NCI-H526 treated with DMSO at 0.1 percent for 48 hours (cell line): ENCODE data around the gene RANBP3.

ENCODE experiments used
- DNase-seq: peaks from one replicate; lab custom pipeline; 2025; lab: John Stamatoyannopoulos, UW

Gene RANBP3

GRCh38 chr19:5926641-5927440 lies 51.1 kb downstream of the RANBP3 start:
- DNase-seq = no peak

GRCh38 chr19:5925830-5926427 lies 52.0 kb downstream of the RANBP3 start:
- DNase-seq = no peak

GRCh38 chr19:5923356-5923755 lies 54.6 kb downstream of the RANBP3 start:
- DNase-seq = no peak

- no peak for DNase-seq
Measured at GRCh38 chr19:5922161-5922545, 55.8 kb downstream of the RANBP3 start.

- DNase-seq = no peak
Measured at GRCh38 chr19:5921516-5922160, 56.3 kb downstream of the RANBP3 start.

GRCh38 chr19:5918463-5919079 lies 59.4 kb downstream of the RANBP3 start:
- no peak for DNase-seq

DNA sequence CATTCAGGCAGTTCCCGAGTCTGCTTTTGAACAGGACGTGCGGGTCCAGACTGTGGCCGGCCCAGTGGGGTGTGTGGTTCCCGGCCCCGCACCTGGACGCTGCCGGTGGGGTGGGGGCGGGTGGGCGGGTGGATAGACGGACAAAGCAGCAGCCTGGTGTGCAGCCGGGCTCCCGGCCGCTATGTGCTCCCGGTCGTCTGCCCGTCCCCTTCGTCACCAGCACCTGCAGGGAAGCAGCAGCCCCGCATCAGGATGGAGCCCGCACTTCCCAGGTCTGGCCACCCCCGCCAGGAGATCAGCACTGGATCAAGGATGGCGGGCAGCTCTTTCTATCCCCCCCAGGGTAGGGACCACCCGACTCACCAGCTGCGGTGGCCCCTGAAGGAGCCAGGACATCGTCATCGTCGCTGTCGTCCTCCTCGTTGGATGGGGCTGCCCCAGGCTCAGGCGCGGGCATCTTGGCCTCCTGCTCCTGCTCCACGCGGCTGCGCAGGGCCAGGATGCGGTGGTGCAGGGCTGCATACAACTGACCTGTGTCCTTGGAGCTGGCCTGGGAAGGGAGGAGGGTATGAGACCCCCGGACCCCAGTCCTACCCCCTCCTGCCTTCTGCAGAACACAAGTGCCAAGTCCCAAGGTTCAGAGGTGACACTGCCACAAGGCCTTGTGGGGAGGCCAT lies 60.4 kb downstream of the RANBP3 start:
- DNase-seq = no peak

GRCh38 chr19:5916181-5916708 lies 61.7 kb downstream of the RANBP3 start:
- DNase-seq = no peak

DNA sequence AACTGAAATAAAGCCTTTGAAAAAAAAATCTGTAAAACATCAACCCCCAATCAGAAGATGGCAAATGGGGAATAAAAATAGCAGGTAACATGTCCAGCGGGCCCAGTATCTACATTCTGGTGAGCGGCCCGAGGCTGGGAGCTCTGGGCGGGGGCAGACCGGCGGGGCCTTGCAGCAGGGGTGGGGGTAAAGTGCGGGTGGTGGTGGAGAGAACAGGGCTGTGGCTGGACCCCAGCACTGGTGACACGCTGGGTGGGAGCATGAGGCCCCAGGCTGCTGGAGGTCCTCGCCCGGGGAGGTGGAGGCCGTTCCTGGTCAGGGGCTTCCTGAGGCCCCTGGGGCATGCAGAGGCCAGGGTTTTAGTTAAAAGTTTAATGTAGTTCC lies 62.2 kb downstream of the RANBP3 start:
- no peak for DNase-seq

GRCh38 chr19:5914946-5915781 lies 62.8 kb downstream of the RANBP3 start:
- DNase-seq = no peak

- DNase-seq = no peak
Measured at GRCh38 chr19:5914358-5914774, 63.6 kb downstream of the RANBP3 start.

DNA sequence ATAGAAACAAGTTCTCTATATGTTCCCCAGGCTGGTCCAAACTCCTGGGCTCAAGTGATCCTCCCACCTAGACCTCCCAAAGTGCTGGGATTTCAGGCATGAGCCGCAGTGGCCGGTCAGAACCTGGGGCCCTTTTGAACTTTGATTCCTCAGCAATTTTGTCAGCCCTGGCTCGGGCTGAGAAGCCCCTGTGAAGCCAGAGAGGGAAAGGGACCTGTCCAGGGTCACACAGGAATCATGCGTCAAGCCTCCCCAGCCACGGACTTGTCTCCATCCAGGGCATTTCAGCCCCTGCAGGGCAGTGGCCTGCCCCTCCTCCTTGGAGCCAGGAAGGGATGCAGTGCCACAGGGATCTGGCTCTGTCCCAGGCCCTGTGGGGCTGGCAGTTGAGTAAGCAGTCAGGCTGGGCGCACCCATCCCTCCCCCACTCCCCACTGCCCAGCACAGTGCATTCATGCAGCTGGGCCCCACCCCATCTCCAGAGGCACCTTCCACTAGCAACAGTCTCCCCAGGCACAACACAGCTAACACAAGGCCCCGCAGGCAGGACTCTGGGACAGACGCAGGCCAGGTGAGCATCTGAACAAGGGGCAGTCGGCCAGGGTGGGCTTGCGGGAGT lies 64.1 kb downstream of the RANBP3 start, which contains the start of gene CAPS:
Gene CAPS, plus strand, starts transcription at position 516 of the 619 bp plus-strand sequence. CDS start 153 bp downstream, outside the sequence.
- DNase-seq = no peak

DNA sequence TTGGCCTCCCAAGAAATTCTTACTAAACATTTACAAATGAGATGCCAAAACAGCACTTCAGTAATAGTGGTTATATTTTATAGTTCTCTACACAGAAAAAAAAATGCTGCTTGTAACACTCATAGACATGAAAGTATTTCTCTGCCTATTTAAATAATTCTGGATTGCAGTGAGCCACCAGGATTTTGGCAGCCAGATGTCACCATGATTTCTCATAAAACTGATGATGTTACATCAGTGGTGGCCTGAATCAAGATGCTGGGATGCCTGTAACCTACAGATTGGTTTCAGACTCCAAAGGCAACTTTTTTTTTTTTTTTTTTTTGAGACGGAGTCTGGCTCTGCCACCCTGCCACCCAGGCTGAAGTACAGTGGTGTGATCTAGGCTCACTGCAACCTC lies 66.6 kb downstream of the RANBP3 start:
- no peak for DNase-seq

GRCh38 chr19:5910638-5910907 lies 67.4 kb downstream of the RANBP3 start:
- DNase-seq = no peak

DNA sequence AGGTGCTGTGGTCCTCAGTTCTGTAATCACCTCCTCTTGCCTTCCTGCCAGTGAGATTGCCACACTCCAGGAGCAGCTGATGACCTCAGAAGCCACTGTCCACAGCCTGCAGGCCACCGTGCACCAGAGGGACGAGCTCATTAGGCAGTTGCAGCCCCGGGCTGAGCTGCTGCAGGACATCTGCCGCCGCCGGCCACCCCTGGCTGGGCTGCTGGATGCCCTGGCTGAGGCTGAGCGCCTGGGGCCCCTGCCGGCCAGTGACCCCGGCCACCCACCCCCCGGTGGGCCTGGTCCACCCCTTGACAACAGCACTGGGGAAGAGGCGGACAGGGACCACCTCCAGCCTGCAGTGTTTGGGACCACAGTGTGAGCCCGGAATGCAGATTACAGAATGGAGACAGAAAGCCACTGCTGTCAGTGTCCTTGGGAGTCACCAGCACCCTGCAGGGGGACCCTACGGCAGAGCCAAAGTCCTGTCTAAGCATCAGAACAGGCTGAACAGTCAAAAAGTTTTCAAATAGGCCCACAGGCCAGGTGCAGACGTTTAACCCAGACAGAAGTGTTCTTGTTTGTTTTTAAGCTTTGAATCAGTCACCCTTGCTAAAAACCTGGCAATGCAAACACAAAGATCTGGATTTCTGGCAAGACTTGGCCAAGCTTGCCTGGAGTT lies 69.0 kb downstream of the RANBP3 start:
- DNase-seq = no peak

- DNase-seq = no peak
Measured at GRCh38 chr19:5907241-5907640, 70.7 kb downstream of the RANBP3 start.

DNA sequence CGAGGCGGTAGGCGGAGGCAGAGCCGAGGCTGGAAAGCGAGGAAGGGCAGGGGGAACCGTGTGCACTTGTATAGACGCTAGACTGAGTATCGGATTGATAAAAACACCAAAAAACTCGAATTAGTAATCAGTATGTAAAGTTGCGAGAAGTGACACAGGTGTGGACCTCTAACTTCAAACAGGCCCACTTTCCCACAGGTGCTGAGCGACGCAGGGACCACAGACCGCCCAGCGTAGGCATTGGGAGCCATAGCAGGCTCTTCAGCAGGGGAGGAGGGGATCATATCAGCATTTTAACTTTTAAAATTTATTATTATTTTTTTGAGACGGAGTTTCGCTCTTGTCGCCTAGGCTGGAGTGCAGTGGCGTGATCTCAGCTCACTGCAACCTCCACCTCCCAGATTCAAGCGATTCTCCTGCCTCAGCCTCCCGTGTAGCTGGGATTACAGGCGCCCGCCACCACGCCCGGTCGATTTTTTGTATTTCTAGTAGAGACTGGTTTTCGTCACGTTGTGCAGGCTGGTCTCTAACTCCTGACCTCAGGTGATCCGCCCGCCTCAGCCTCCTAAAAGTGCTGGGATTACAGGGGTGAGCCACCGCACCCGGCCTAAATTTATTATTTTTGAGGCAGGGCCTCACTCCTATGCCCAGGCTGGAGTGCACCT lies 72.7 kb downstream of the RANBP3 start:
- DNase-seq = no peak

GRCh38 chr19:5904352-5905113 lies 73.4 kb downstream of the RANBP3 start, which contains the start of gene VMAC:
Gene VMAC (plus strand): TSS chr19:5904872. CDS start chr19:5904891, 19 bp downstream.
- peak; percentile 98 for DNase-seq
